GM21786 (cell line): ENCODE data around the gene ARID5B.
"Not testable (repeated sequence)": the region's sequence is repeated elsewhere in the genome, so short reads cannot be mapped to it uniquely, and the experiment has no call there.

Experiments
- ATAC-seq: cut with Tn5 transposase; IDR thresholded peaks from one replicate; pipeline ENCODE4 v1.9.1; 2021; ENCODE audit not compliant: unreplicated experiment

ARID5B gene

GRCh38 chr10:61960396-61961120 is 59.1 kb downstream of the ARID5B start:
- no peak for ATAC-seq

GRCh38 chr10:61961278-61961677 is 59.8 kb downstream of the ARID5B start:
- ATAC-seq, result peak; percentile 70

- ATAC-seq, result no peak
These were observed 61.5 kb downstream of the ARID5B start for GRCh38 chr10:61962971-61963370.

- ATAC-seq, result no peak
These were observed 62.2 kb downstream of the ARID5B start for GRCh38 chr10:61963669-61964058.

GRCh38 chr10:61964059-61964709 is 62.7 kb downstream of the ARID5B start:
- peak; percentile 34 for ATAC-seq

- no peak for ATAC-seq
These were observed 63.6 kb downstream of the ARID5B start for GRCh38 chr10:61964949-61965702.

- no peak for ATAC-seq
These were observed 64.3 kb downstream of the ARID5B start for GRCh38 chr10:61965703-61966395.

GRCh38 chr10:61967298-61967697 is 65.8 kb downstream of the ARID5B start:
- no peak for ATAC-seq

GRCh38 chr10:61970182-61971002 is 68.9 kb downstream of the ARID5B start:
- ATAC-seq, result no peak

- ATAC-seq, result no peak
These were observed 69.5 kb downstream of the ARID5B start for GRCh38 chr10:61971003-61971325.

GRCh38 chr10:61973169-61973568 is 71.7 kb downstream of the ARID5B start:
- no peak for ATAC-seq

GRCh38 chr10:61973906-61974305 is 72.4 kb downstream of the ARID5B start:
- ATAC-seq, result no peak

- peak; percentile 17 for ATAC-seq
These were observed 73.3 kb downstream of the ARID5B start for GRCh38 chr10:61974601-61975390.

- ATAC-seq, result peak; percentile 94
These were observed 74.0 kb downstream of the ARID5B start for GRCh38 chr10:61975391-61975932.

GRCh38 chr10:61976951-61977721 is 75.6 kb downstream of the ARID5B start:
- not testable (repeated sequence) for ATAC-seq

GRCh38 chr10:61978965-61979364 is 77.5 kb downstream of the ARID5B start:
- ATAC-seq, result no peak

GRCh38 chr10:61981460-61981859 is 80.0 kb downstream of the ARID5B start:
- ATAC-seq, result no peak

GRCh38 chr10:61983255-61983654 is 81.8 kb downstream of the ARID5B start:
- no peak for ATAC-seq
